Keratinocyte (primary cell): Measurements from ENCODE around the gene PTPN18. TPM values are rescaled to one million over a fixed set of nuclear protein-coding genes. Genes with fewer than 3 reads are reported as not detected.

Experiments used
- DNase-seq: peaks from one replicate; pipeline ENCODE4 v3.0.0-alpha.2; 2011; ENCODE audit warnings: low read depth, missing footprints, low spot score
- FAIRE-seq: peaks from 2 replicates; lab custom pipeline; 2011; peaks lifted over from hg19 to GRCh38; lab: Jason Lieb, UNC
- H2AFZ ChIP-seq: 2 replicates; pipeline ENCODE4 v1.6.0; 2012; ENCODE audit warnings: low read length, control low read depth, inconsistent platforms; ENCODE audit not compliant: control insufficient read depth
- H3K27ac ChIP-seq: 2 replicates; pipeline ENCODE4 v1.5.1; 2011; ENCODE audit warnings: low read length; ENCODE audit not compliant: control insufficient read depth, insufficient read depth
- H3K27me3 ChIP-seq: 3 replicates; pipeline ENCODE4 v1.6.0; 2011; ENCODE audit warnings: low read length; ENCODE audit not compliant: control insufficient read depth, insufficient read depth; ENCODE audit errors: extremely low read depth
- H3K36me3 ChIP-seq, 2 experiments: 2 replicates in 1 of 2; 3 replicates in 1 of 2; pipeline ENCODE4 v1.5.1; 2011; ENCODE audit warnings: low read length in 2 of 2, mild to moderate bottlenecking in 1 of 2; ENCODE audit not compliant: control insufficient read depth in 2 of 2, insufficient read depth in 2 of 2; ENCODE audit errors: extremely low read depth in 1 of 2
- H3K4me1 ChIP-seq: 3 replicates; pipeline ENCODE4 v1.5.1; 2011; ENCODE audit warnings: low read length; ENCODE audit not compliant: control insufficient read depth, insufficient read depth; ENCODE audit errors: extremely low read depth
- H3K4me2 ChIP-seq: 3 replicates; pipeline ENCODE4 v1.6.0; 2011; ENCODE audit warnings: low read depth, low read length; ENCODE audit not compliant: control insufficient read depth, insufficient read depth; ENCODE audit errors: extremely low read depth
- H3K4me3 ChIP-seq, 3 experiments: fragments of 200-600 bp in 1 of 3; sonication (generic) in 1 of 3; 2 replicates in 2 of 3; 3 replicates in 1 of 3; pipeline ENCODE4 v1.5.1; 2011 to 2016; ENCODE audit warnings: low read length in 3 of 3, mild to moderate bottlenecking in 3 of 3, control low read depth in 2 of 3, inconsistent platforms in 1 of 3, low read depth in 1 of 3, mixed read lengths in 1 of 3, mixed run types in 1 of 3, moderate library complexity in 1 of 3; ENCODE audit not compliant: control insufficient read depth in 2 of 3, insufficient read depth in 2 of 3; ENCODE audit errors: extremely low read depth in 1 of 3
- H3K79me2 ChIP-seq: 2 replicates; pipeline ENCODE4 v1.6.0; 2012; ENCODE audit warnings: low read length; ENCODE audit not compliant: control insufficient read depth, insufficient read depth
- H3K9ac ChIP-seq: 3 replicates; pipeline ENCODE4 v1.6.0; 2011; ENCODE audit warnings: low read length; ENCODE audit not compliant: control insufficient read depth, insufficient read depth; ENCODE audit errors: extremely low read depth
- H3K9me1 ChIP-seq: 3 replicates; pipeline ENCODE4 v1.6.0; 2011; ENCODE audit warnings: low read length; ENCODE audit not compliant: control insufficient read depth, insufficient read depth; ENCODE audit errors: extremely low read depth
- H3K9me3 ChIP-seq: 2 replicates; pipeline ENCODE4 v1.5.1; 2012; ENCODE audit warnings: low read depth, low read length; ENCODE audit not compliant: control insufficient read depth
- H4K20me1 ChIP-seq: 3 replicates; pipeline ENCODE4 v1.6.0; 2011; ENCODE audit warnings: low read length; ENCODE audit not compliant: control insufficient read depth, insufficient read depth; ENCODE audit errors: extremely low read depth
- EZH2 ChIP-seq: IDR thresholded peaks from one replicate; pipeline ENCODE4 v1.6.1; 2012; ENCODE audit warnings: inconsistent platforms, mild to moderate bottlenecking, low read length, moderate library complexity
- dilution Hi-C: fragments of 300-500 bp; cut with MboI; formaldehyde crosslinking; loops from one replicate; pipeline ENCODE4 v1.7.0; 2020; ENCODE audit warnings: low sequenced_read_pairs; ENCODE audit not compliant: extremely low pct_ligation_motif_present
- polyA plus RNA-seq, 5 experiments: library from polyadenylated mRNA; depleted of rRNA in 3 of 5; stranded (reverse) in 3 of 5; stranded (forward) in 1 of 5; unstranded in 1 of 5; fragments of >200 nt; gene quantifications; 1 replicate in 1 of 5; 2 replicates in 3 of 5; 3 replicates in 1 of 5; pipeline versions ENCODE4 v1.2.1 to v1.2.3, GENCODE V29; 2011 to 2012; ENCODE audit warnings: missing spikeins in 2 of 5, low read depth in 1 of 5, low replicate concordance in 1 of 5
- TF ChIP-seq, protein P1 (sequence below), 3 experiments: IDR thresholded peaks in 1 of 3; conservative IDR thresholded peaks in 1 of 3; optimal IDR thresholded peaks in 1 of 3; 2 replicates in 2 of 3; 3 replicates in 1 of 3; pipeline versions ENCODE3 to v1.5.1; 2011; ENCODE audit warnings: low read length in 3 of 3, mild to moderate bottlenecking in 3 of 3, moderate library complexity in 2 of 3, control low read depth in 1 of 3, inconsistent platforms in 1 of 3; ENCODE audit not compliant: insufficient read depth in 2 of 3; ENCODE audit errors: extremely low read depth in 1 of 3

PTPN18 gene
- polyA plus RNA-seq, 1 donor (not counting 4 experiments of a cell fraction or from before 2014, with no cell fraction given) = 9.6 TPM

DNA sequence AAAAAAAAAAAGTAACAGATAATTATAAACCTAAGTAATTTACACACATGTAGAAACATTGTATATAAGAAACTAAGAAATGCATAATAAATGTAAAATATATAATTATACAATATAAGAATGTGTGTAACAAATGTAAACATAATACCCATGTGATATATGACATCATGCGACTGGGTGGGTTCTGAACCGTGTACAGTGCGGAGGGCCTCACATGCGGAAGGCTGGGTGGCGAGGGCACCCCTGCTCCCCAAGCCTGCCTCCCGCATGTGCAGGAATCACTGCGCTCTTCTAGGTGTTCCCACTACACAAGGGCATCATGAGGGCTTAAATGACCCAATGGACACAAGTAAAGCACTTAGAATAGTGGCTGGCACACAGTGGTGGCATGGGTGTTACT lies 2.0 kb downstream of the PTPN18 start:
- Histone ChIP-seq H3K4me1 (no peaks in the 10 kb centered on the region), H2AFZ (no peak overlapping the region), H3K4me2 (no peak overlapping the region), H3K79me2 (no peaks in the 10 kb centered on the region), H3K27ac (no peak overlapping the region), H3K9me3 (no peaks in the 10 kb centered on the region), H3K36me3 (no peaks in the 10 kb centered on the region), H3K9me1 (no peaks in the 10 kb centered on the region), H3K9ac (no peak overlapping the region), H4K20me1 (no peaks in the 10 kb centered on the region), H3K27me3 (no peaks in the 10 kb centered on the region), H3K4me3 (no peak overlapping the region)
- dilution Hi-C loops = no loop called here
- no peak for DNase-seq
- TF ChIP-seq EZH2 = no peak
- TF ChIP-seq, protein P1, sequence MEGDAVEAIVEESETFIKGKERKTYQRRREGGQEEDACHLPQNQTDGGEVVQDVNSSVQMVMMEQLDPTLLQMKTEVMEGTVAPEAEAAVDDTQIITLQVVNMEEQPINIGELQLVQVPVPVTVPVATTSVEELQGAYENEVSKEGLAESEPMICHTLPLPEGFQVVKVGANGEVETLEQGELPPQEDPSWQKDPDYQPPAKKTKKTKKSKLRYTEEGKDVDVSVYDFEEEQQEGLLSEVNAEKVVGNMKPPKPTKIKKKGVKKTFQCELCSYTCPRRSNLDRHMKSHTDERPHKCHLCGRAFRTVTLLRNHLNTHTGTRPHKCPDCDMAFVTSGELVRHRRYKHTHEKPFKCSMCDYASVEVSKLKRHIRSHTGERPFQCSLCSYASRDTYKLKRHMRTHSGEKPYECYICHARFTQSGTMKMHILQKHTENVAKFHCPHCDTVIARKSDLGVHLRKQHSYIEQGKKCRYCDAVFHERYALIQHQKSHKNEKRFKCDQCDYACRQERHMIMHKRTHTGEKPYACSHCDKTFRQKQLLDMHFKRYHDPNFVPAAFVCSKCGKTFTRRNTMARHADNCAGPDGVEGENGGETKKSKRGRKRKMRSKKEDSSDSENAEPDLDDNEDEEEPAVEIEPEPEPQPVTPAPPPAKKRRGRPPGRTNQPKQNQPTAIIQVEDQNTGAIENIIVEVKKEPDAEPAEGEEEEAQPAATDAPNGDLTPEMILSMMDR (optimal IDR thresholded peaks at IDR 0.05 in 1 of 3, IDR thresholded peaks at IDR 0.05 in 1 of 3, conservative IDR thresholded peaks at IDR 0.05 in 1 of 3; ENCODE audit: extremely low read depth in 1 of 3, insufficient read depth in 2 of 3, low read length in 3 of 3) = no peak
- FAIRE-seq = no peak

DNA sequence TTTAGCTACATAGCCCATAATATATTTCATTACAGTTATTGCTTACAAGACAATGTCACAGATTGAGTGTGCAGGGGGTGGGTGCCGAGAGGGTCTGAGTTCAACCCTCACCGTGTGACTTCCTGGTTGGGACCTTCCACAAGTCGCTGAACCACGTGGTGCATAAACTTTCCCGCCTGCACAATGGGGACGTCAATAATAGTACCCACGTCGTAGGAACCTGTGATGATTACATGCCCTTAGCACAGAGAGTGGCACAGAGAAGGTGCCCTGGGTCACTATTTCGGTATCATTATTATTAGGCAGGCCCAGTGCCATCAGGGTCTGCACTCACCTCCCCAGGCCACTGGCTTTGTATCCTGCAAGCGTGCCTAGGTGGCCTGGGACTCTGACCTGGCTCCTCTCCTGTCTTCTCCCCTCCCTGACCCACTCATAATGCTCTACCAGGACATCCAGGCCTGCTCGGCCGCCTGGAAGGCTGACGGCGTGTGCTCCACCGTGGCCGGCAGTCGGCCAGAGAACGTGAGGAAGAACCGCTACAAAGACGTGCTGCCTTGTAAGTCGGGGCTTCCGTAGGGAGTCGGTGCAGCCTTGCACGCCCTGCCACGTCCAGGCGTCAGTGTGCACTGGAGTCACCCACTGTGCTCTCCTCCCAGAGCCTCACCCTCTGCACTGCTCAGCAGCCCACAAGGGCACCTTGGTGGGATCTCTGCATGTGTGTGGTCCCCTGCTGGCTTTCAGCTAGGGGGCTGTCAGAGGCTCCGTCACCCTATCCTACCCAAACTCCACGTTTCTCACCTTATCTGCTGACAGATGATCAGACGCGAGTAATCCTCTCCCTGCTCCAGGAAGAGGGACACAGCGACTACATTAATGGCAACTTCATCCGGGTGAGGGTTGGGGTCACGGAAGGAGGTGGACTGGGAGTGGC lies 2.8 kb downstream of the PTPN18 start:
- no peak overlapping the region for H2AFZ ChIP-seq
- H3K9ac ChIP-seq = no peak overlapping the region
- no peaks in the 10 kb centered on the region for H3K4me1 ChIP-seq
- FAIRE-seq = no peak
- H3K27me3 ChIP-seq = no peaks in the 10 kb centered on the region
- H3K9me1 ChIP-seq = no peaks in the 10 kb centered on the region
- no peak overlapping the region for H3K4me2 ChIP-seq
- dilution Hi-C loops = no loop called here
- H3K27ac ChIP-seq = no peak overlapping the region
- no peaks in the 10 kb centered on the region for H3K36me3 ChIP-seq
- no peak for TF ChIP-seq EZH2
- TF ChIP-seq, protein P1 (optimal IDR thresholded peaks at IDR 0.05 in 1 of 3, IDR thresholded peaks at IDR 0.05 in 1 of 3, conservative IDR thresholded peaks at IDR 0.05 in 1 of 3; ENCODE audit: extremely low read depth in 1 of 3, insufficient read depth in 2 of 3, low read length in 3 of 3) = no peak
- DNase-seq = no peak
- no peaks in the 10 kb centered on the region for H3K9me3 ChIP-seq
- H3K4me3 ChIP-seq = no peak overlapping the region
- no peaks in the 10 kb centered on the region for H4K20me1 ChIP-seq
- no peaks in the 10 kb centered on the region for H3K79me2 ChIP-seq
